Peyer's patch (tissue), 4 donors: ENCODE results near the gene DTX4.

Experiments used
- POLR2A ChIP-seq, 2 donors: fragments of 450-650 bp; IDR thresholded peaks; one replicate each; pipeline ENCODE4 v1.5.1; 2017; ENCODE audit warnings: antibody characterized with exemption in 2 of 2, mild to moderate bottlenecking in 2 of 2, moderate library complexity in 2 of 2
- TF ChIP-seq, protein P1 (sequence below), 6 experiments: fragments of 450-650 bp in 4 of 6; fragments of 200-600 bp in 2 of 6; sonication (generic) in 1 of 6; IDR thresholded peaks; one replicate each; pipeline ENCODE4 v1.5.1; 2017 to 2019; ENCODE audit warnings: antibody characterized with exemption in 6 of 6, mild to moderate bottlenecking in 3 of 6, moderate library complexity in 1 of 6

DNA sequence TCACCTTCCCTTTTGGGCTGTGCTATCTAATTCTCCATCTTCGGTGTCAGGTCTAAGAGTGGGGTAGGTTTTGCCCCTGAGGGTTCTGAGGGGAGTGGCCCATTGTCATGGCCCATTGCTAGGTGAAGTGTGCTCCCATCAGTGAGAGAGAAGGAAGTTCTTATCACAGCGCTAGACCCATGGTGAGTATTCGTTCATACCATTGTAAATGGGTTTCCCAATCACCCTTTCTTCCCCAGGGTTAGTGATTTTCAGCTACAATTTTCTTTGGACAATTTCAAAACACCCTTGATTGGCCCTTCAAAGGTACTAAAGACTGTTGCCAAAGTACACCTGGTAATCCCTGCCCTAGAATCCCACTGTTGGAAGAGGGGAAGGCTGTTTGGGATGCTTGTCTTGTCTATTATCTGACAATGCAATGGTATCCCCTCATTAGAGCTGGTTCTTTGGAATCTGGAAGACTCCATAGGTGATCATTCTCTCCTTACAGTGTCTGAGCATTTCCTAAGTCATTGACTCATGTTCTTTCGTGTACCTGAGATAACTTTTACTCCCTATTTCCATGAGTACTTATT lies 20.6 kb downstream of the DTX4 start:
- no peak for TF ChIP-seq POLR2A (IDR thresholded peaks at IDR 0.05)
- TF ChIP-seq, protein P1, sequence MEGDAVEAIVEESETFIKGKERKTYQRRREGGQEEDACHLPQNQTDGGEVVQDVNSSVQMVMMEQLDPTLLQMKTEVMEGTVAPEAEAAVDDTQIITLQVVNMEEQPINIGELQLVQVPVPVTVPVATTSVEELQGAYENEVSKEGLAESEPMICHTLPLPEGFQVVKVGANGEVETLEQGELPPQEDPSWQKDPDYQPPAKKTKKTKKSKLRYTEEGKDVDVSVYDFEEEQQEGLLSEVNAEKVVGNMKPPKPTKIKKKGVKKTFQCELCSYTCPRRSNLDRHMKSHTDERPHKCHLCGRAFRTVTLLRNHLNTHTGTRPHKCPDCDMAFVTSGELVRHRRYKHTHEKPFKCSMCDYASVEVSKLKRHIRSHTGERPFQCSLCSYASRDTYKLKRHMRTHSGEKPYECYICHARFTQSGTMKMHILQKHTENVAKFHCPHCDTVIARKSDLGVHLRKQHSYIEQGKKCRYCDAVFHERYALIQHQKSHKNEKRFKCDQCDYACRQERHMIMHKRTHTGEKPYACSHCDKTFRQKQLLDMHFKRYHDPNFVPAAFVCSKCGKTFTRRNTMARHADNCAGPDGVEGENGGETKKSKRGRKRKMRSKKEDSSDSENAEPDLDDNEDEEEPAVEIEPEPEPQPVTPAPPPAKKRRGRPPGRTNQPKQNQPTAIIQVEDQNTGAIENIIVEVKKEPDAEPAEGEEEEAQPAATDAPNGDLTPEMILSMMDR (IDR thresholded peaks at IDR 0.05) = no peak
